Hepatocyte (in vitro differentiated cells): ENCODE results near the gene KRT85. TPM values are rescaled to one million over a fixed set of nuclear protein-coding genes. Genes with fewer than 3 reads are reported as not detected.

Experiments used
- DNase-seq: peaks from one replicate; pipeline ENCODE4 v3.0.0-alpha.2; 2016; ENCODE audit warnings: low spot score
- H2AFZ ChIP-seq: fragments of 200-600 bp; sonication (generic); 2 replicates; pipeline ENCODE4 v1.6.0; 2016; ENCODE audit warnings: antibody characterized with exemption, mild to moderate bottlenecking
- H3K27ac ChIP-seq: fragments of 200-600 bp; sonication (generic); 2 replicates; pipeline ENCODE4 v1.5.1; 2016; ENCODE audit warnings: mild to moderate bottlenecking
- H3K27me3 ChIP-seq: fragments of 200-600 bp; sonication (generic); 2 replicates; pipeline ENCODE4 v1.6.1; 2016
- H3K36me3 ChIP-seq: fragments of 200-600 bp; sonication (generic); replicated peaks from 2 replicates; pipeline ENCODE4 v1.5.1; 2016; ENCODE audit warnings: low read depth; ENCODE audit not compliant: insufficient read depth
- H3K4me1 ChIP-seq: fragments of 200-600 bp; sonication (generic); 2 replicates; pipeline ENCODE4 v1.5.1; 2016; ENCODE audit warnings: mild to moderate bottlenecking, moderate library complexity; ENCODE audit not compliant: insufficient read depth
- H3K4me2 ChIP-seq: fragments of 200-600 bp; sonication (generic); 2 replicates; pipeline ENCODE4 v1.6.0; 2016
- H3K4me3 ChIP-seq: fragments of 200-600 bp; sonication (generic); 2 replicates; pipeline ENCODE4 v1.5.1; 2016; ENCODE audit warnings: mild to moderate bottlenecking
- H3K79me2 ChIP-seq: fragments of 200-600 bp; sonication (generic); 2 replicates; pipeline ENCODE4 v1.6.0; 2017; ENCODE audit warnings: mild to moderate bottlenecking
- H3K9me2 ChIP-seq: fragments of 200-600 bp; sonication (generic); replicated peaks from 2 replicates; pipeline ENCODE4 v1.6.0; 2017; ENCODE audit warnings: mild to moderate bottlenecking; ENCODE audit not compliant: insufficient read depth
- H3K9me3 ChIP-seq: fragments of 200-600 bp; sonication (generic); 2 replicates; pipeline ENCODE4 v1.5.1; 2016; ENCODE audit warnings: low read depth, mild to moderate bottlenecking
- H4K20me1 ChIP-seq: fragments of 200-600 bp; sonication (generic); 2 replicates; pipeline ENCODE4 v1.6.0; 2016; ENCODE audit warnings: mild to moderate bottlenecking; ENCODE audit not compliant: insufficient read depth, poor library complexity, severe bottlenecking
- EZH2 ChIP-seq: fragments of 200-600 bp; sonication (generic); IDR thresholded peaks from 2 replicates; pipeline ENCODE4 v1.6.1; 2016; ENCODE audit warnings: antibody characterized with exemption, mild to moderate bottlenecking, borderline replicate concordance
- EZH2phosphoT487 ChIP-seq: fragments of 200-600 bp; sonication (generic); IDR thresholded peaks from one replicate; pipeline ENCODE4 v1.6.1; 2018; ENCODE audit warnings: antibody characterized with exemption, mild to moderate bottlenecking, low read depth, moderate library complexity; ENCODE audit not compliant: unreplicated experiment, severe bottlenecking
- WGBS: methylation state at CpG from one replicate; pipeline ENCODE4 v1.1.6; 2016; ENCODE audit warnings: low lambda C conversion rate; ENCODE audit errors: missing lambda C conversion rate; 5-methylcytosine and 5-hydroxymethylcytosine counted together
- polyA plus RNA-seq: library from polyadenylated mRNA; unstranded; fragments of >200 nt; fragmentation: Nextera tagmentation; extraction: Ambion mirVana; gene quantifications from 2 replicates; pipeline ENCODE4 v1.2.1, GENCODE V29; 2016
- total RNA-seq: library from RNA; depleted of rRNA; stranded (reverse); fragments of >200 nt; gene quantifications from 2 replicates; pipeline ENCODE4 v1.2.3, GENCODE V29; 2014
- TF ChIP-seq, protein P1 (sequence below): fragments of 200-600 bp; sonication (generic); IDR thresholded peaks from 2 replicates; pipeline ENCODE4 v1.5.1; 2016; ENCODE audit warnings: antibody characterized with exemption, mild to moderate bottlenecking; ENCODE audit not compliant: poor library complexity

The KRT85 gene
- total and polyA plus RNA-seq, 2 experiments from 2014 or later, result not detected

DNA sequence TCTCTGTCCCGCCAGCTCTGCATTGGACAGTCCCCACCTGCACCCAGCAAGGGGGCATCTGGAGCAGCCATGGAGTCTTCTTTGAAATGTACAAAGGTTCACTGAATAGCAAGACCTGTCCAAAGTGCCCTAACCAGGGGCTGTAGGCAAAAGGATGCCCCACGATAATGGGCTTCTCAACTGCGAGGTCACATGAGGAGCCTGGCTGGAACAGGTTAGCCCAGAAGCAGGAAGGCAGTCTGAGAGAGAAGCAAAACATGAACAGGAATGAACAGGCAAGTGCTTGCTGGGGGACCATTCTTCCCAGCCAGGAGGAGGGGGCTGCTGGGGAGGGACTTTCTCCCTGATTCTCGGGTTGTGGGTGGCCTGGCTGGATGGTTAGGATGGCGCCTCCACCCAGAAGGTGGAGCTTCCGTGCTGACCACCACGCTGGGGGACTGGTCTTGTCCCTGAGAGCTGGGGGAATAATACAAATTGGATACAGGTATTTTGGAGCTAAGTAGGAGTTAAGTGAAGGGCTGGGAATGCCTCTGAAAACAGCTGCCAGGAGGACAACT, 7.1 kb downstream of the KRT85 start:
- DNase-seq, result no peak
- H3K36me3 ChIP-seq, result no peaks in the 10 kb centered on the region
- TF ChIP-seq, protein P1, sequence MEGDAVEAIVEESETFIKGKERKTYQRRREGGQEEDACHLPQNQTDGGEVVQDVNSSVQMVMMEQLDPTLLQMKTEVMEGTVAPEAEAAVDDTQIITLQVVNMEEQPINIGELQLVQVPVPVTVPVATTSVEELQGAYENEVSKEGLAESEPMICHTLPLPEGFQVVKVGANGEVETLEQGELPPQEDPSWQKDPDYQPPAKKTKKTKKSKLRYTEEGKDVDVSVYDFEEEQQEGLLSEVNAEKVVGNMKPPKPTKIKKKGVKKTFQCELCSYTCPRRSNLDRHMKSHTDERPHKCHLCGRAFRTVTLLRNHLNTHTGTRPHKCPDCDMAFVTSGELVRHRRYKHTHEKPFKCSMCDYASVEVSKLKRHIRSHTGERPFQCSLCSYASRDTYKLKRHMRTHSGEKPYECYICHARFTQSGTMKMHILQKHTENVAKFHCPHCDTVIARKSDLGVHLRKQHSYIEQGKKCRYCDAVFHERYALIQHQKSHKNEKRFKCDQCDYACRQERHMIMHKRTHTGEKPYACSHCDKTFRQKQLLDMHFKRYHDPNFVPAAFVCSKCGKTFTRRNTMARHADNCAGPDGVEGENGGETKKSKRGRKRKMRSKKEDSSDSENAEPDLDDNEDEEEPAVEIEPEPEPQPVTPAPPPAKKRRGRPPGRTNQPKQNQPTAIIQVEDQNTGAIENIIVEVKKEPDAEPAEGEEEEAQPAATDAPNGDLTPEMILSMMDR, result no peak
- no peak for TF ChIP-seq EZH2
- no peak for TF ChIP-seq EZH2phosphoT487
- H3K4me1 ChIP-seq, result no peaks in the 10 kb centered on the region
- H3K79me2 ChIP-seq, result no peaks in the 10 kb centered on the region
- H3K27me3 ChIP-seq, result no peaks in the 10 kb centered on the region
- WGBS, result 88% methylated on average over 7 of the region's 7 CpGs
- H3K9me2 ChIP-seq, result no peaks in the 10 kb centered on the region
- no peak overlapping the region for H3K4me3 ChIP-seq
- no peaks in the 10 kb centered on the region for H4K20me1 ChIP-seq
- H3K9me3 ChIP-seq, result no peaks in the 10 kb centered on the region
- H3K27ac ChIP-seq, result no peak overlapping the region
- no peak overlapping the region for H3K4me2 ChIP-seq
- H2AFZ ChIP-seq, result no peak overlapping the region

DNA sequence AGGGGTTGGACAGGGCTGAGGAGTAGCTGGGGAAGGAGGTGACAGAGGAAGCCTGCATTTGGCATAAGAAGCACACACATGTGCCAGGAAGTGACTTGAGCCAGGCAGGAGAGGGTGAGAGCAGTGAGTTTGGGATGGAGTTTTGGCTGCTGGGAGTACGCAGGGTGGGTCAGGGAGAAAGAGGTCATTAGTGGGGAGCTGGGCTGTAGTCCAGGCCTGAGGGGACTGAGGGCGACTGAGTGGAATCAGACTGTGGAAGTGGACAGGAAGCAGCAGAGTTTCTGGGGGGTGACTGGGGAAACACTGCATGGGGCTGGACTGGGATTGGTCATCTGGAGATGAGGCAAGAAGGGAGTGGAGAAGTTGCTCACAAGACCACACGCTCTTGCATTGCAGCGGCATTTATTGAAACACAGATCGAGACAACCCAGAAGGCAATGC, 7.6 kb downstream of the KRT85 start:
- Histone ChIP-seq H3K79me2 (no peaks in the 10 kb centered on the region), H3K9me3 (no peaks in the 10 kb centered on the region), H2AFZ (no peak overlapping the region), H3K27me3 (no peaks in the 10 kb centered on the region), H4K20me1 (no peaks in the 10 kb centered on the region), H3K4me3 (no peak overlapping the region), H3K4me2 (no peak overlapping the region), H3K27ac (no peak overlapping the region), H3K9me2 (no peaks in the 10 kb centered on the region), H3K36me3 (no peaks in the 10 kb centered on the region), H3K4me1 (no peaks in the 10 kb centered on the region)
- TF ChIP-seq EZH2phosphoT487, result no peak
- TF ChIP-seq, protein P1, result no peak
- TF ChIP-seq EZH2, result no peak
- no peak for DNase-seq
- WGBS, result 94% methylated on average over 5 of the region's 5 CpGs

DNA sequence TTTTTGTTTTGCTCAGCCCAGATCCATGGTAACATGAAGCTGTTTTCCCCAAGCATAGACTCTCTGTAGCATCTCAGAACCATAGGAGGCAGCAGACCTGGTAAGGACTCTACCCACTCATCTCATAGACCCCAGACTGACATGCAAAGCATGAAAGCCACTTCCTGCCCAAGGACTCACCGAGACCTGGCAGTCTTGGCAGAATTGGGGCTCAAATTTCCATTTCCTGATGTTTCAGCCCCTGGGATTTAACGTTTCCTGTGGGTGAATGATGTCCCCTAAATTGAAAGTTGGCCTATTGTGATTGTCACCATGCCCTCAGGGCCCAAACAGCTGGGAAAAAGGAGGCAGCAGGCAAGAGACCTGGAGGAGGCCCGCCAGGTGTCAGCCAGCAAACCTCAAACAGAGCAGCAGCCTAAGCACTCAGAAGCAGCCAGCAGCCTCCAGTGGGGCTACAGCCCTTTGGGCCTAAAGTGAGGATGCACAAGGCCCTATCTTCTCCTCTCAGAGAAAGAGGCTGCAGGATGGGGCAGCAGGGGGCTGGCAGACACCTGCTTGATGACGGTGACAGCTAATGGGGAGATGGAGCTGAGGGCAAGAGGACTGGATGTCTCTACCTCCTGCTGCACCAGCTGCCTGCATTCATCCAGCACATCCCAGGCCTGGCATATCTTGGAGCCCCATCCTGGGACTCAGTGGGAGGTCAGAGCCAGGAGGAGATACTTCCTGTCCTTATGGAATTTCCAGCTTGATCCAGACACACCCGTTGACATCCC, 8.5 kb downstream of the KRT85 start:
- no peaks in the 10 kb centered on the region for H3K9me3 ChIP-seq
- DNase-seq, result no peak
- H3K4me3 ChIP-seq, result no peak overlapping the region
- H2AFZ ChIP-seq, result no peak overlapping the region
- H3K4me1 ChIP-seq, result no peaks in the 10 kb centered on the region
- H3K4me2 ChIP-seq, result no peak overlapping the region
- H3K79me2 ChIP-seq, result no peaks in the 10 kb centered on the region
- WGBS, result 78% methylated on average over 5 of the region's 5 CpGs
- H4K20me1 ChIP-seq, result no peaks in the 10 kb centered on the region
- no peak overlapping the region for H3K27ac ChIP-seq
- no peaks in the 10 kb centered on the region for H3K36me3 ChIP-seq
- no peaks in the 10 kb centered on the region for H3K9me2 ChIP-seq
- no peaks in the 10 kb centered on the region for H3K27me3 ChIP-seq
- TF ChIP-seq EZH2 (no peak), EZH2phosphoT487 (no peak)
- TF ChIP-seq, protein P1, result no peak
